Urinary bladder (tissue), 4 donors: ENCODE results near the gene SNX9. TPM values are rescaled to one million over a fixed set of nuclear protein-coding genes. Genes with fewer than 3 reads are reported as not detected.
"Not testable (repeated sequence)": the region's sequence is repeated elsewhere in the genome, so short reads cannot be mapped to it uniquely, and the experiment has no call there.

Experiments used
- DNase-seq: peaks from one replicate; pipeline ENCODE4 v3.0.0-alpha.2; 2015; ENCODE audit errors: extremely low spot score
- H3K27ac ChIP-seq: one replicate; pipeline ENCODE4 v1.5.1; 2013; ENCODE audit warnings: low read depth, mild to moderate bottlenecking, moderate library complexity
- H3K36me3 ChIP-seq: one replicate; pipeline ENCODE4 v1.6.1; 2013; ENCODE audit warnings: mild to moderate bottlenecking, moderate library complexity; ENCODE audit not compliant: insufficient read depth
- H3K4me1 ChIP-seq: one replicate; pipeline ENCODE4 v1.6.1; 2013; ENCODE audit warnings: mild to moderate bottlenecking, moderate library complexity; ENCODE audit not compliant: insufficient read depth
- H3K4me3 ChIP-seq: one replicate; pipeline ENCODE4 v1.5.1; 2013; ENCODE audit warnings: low read depth, low read length
- WGBS: extraction: QIAGEN DNeasy Blood & Tissue Kit; methylation state at CpG from one replicate; pipeline ENCODE4 v1.1.7; 2013; 5-methylcytosine and 5-hydroxymethylcytosine counted together
- polyA plus RNA-seq: library from polyadenylated mRNA; stranded (reverse); fragments of 200-250 nt; gene quantifications from one replicate; pipeline ENCODE4 v1.2.3, GENCODE V29; 2013
- total RNA-seq: library from RNA; depleted of rRNA; stranded (reverse); fragments of >200 nt; gene quantifications from one replicate; pipeline ENCODE4 v1.2.3, GENCODE V29; 2014
- donor health status: healthy with polysubstance abuse.
- donor health status: healthy.

Gene SNX9
- total and polyA plus RNA-seq, 2 donors, result 36.0 to 70.0 TPM

- no peak overlapping the region for H3K27ac ChIP-seq
- H3K36me3 ChIP-seq, result no peaks in the 10 kb centered on the region
- WGBS, result 58% methylated on average over 4 of the region's 4 CpGs
- DNase-seq, result no peak
- no peaks in the 10 kb centered on the region for H3K4me1 ChIP-seq
- H3K4me3 ChIP-seq, result no peak overlapping the region
These were observed 32.4 kb upstream of the SNX9 start for GRCh38 chr6:157790548-157791160.

- H3K27ac ChIP-seq, result no peak overlapping the region
- no peaks in the 10 kb centered on the region for H3K4me1 ChIP-seq
- H3K36me3 ChIP-seq, result no peaks in the 10 kb centered on the region
- H3K4me3 ChIP-seq, result no peak overlapping the region
- 94% methylated on average over 2 of the region's 2 CpGs for WGBS
- no peak for DNase-seq
These were observed 31.6 kb upstream of the SNX9 start for GRCh38 chr6:157791450-157791849.

- 93% methylated on average over 2 of the region's 2 CpGs for WGBS
- DNase-seq, result no peak
- Histone ChIP-seq H3K4me1 (no peaks in the 10 kb centered on the region), H3K4me3 (no peak overlapping the region), H3K36me3 (no peaks in the 10 kb centered on the region), H3K27ac (no peak overlapping the region)
These were observed 30.4 kb upstream of the SNX9 start for GRCh38 chr6:157792671-157793070.

- not testable (repeated sequence) for DNase-seq, H3K4me1 ChIP-seq, H3K27ac ChIP-seq, H3K36me3 ChIP-seq, H3K4me3 ChIP-seq
- WGBS, result 88% methylated on average over 5 of the region's 5 CpGs
These were observed 29.0 kb upstream of the SNX9 start for GRCh38 chr6:157794012-157794411.

- Histone ChIP-seq H3K4me3 (no peak overlapping the region), H3K36me3 (no peaks in the 10 kb centered on the region), H3K4me1 (no peaks in the 10 kb centered on the region), H3K27ac (no peak overlapping the region)
- no peak for DNase-seq
- 76% methylated on average over 6 of the region's 6 CpGs for WGBS
These were observed 27.2 kb upstream of the SNX9 start for GRCh38 chr6:157795841-157796240.

- 80% methylated on average over 6 of the region's 6 CpGs for WGBS
- H3K36me3 ChIP-seq, result no peaks in the 10 kb centered on the region
- no peak for DNase-seq
- no peak overlapping the region for H3K27ac ChIP-seq
- no peaks in the 10 kb centered on the region for H3K4me1 ChIP-seq
- no peak overlapping the region for H3K4me3 ChIP-seq
These were observed 24.2 kb upstream of the SNX9 start for GRCh38 chr6:157798851-157799250.

GRCh38 chr6:157799561-157799960, 23.5 kb upstream of the SNX9 start:
- 80% methylated on average over 3 of the region's 3 CpGs for WGBS

DNA sequence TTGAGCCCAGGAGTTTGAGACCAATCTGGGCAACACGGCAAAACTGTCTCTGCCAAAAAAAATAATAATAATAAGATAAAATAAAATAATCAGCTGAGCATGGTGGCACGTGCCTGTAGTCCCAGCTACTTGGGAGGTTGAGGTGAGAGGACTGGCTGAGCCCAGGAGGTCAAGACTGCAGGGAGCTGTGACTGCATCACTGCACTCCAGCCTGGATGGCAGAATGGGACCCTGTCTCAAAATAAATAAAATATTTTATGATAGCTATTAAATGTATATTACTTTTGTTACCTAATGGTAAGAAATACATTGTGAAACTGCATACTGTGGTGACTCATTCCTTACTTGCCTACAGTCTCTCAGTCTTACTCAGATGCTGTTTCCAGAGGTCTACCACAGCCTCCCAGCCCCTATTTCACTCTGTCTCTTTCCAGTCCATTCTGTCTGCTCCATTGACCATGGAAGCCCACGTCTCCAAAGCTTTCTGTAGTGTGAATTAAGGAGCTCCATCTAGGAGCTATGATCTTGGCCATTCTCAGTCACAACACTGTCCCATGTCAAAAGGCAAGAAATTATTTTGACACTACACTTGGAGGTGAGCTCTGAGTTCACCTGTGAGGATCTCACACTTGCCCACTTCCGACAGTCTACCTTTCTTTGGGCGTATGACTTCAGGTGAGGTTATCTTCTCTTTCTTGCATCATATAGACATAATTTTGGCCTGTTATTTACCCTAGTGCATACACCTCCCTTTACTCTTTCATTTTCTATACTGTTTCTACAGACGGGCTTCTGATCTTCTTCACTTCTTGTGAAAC, 22.4 kb upstream of the SNX9 start:
- no peaks in the 10 kb centered on the region for H3K36me3 ChIP-seq
- H3K4me3 ChIP-seq, result no peak overlapping the region
- 83% methylated on average over 6 of the region's 6 CpGs for WGBS
- no peak for DNase-seq
- H3K27ac ChIP-seq, result no peak overlapping the region
- no peaks in the 10 kb centered on the region for H3K4me1 ChIP-seq

More at GRCh38 chr6:157799561-157799960, 23.5 kb upstream of the SNX9 start:
- not testable (repeated sequence) for DNase-seq, H3K4me3 ChIP-seq, H3K27ac ChIP-seq, H3K36me3 ChIP-seq, H3K4me1 ChIP-seq

DNA sequence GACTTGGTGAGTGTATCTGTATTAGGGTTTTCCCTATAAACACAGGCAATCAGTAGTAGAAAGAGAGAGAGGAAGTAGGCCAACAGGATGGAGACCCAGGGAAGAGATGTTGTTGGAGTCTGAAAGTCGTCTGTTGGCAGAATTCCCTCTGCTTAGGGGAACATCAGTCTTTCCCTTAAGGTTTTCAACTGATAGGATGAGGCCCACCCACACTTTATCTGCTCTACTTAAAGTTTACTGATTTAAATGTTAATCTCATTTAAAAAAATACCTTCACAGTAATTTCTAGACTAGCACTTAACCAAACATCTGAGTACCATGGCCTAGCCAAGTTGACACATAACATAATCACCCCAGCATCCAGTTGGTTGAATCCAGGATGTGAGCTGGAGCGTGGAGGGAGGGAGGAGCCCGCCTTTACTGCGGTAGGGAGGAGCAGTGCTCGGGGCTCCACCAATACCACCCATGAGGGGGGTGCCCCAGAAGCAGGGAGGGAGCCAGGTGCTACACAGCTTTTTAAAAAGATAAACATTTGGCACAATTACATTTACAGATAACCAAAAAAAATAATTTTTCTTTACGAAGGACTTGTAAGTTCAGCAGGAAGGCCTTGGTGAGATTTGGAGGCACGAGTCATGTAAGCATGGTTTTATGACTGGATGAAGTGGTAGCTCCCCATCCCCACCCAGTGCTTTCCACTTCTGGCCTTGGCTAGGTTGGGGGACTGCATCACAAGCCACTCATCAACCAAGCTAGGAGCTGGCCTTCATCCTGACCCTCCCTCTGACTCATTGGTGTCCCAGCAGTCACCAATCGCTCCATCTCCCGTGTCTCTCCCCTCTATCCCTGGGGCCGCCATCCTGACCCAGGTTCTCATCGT, 18.4 kb upstream of the SNX9 start:
- Histone ChIP-seq H3K4me1 (no peaks in the 10 kb centered on the region), H3K4me3 (no peak overlapping the region), H3K36me3 (no peaks in the 10 kb centered on the region), H3K27ac (no peak overlapping the region)
- no peak for DNase-seq
- WGBS, result 91% methylated on average over 11 of the region's 11 CpGs

DNA sequence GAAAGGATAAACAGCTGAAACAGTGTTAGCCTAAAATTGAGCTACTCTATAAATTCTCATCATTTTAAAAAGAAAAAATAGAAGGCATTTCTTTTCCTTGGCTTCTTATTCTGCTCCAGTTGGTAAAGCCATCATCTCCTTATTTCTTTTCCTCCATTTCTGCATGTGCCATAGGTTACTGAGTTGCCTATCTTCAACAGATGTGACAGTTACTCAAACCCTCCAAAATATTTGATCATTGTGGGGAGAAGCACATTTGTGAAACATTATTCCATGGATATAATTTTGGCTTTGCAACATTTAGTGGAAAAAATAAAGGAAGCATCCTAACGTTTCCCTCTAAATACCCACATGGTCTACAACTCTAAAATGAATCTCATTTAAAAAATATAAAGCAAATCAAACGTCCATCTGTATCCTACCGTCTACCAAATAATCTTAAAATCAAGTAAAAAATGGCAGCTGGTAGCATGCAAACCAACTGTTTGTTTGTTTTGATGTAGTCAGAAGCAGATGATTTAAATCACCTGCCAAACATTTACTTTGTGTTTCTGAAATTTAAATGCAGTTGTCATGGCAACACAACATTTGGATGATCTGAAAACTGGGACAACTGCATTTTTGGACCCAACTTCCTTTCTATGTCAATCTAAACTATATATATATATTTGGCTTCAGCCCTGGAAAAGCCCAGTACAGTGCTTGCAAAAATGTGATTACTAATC, 16.8 kb upstream of the SNX9 start:
- Histone ChIP-seq H3K4me1 (no peaks in the 10 kb centered on the region), H3K36me3 (no peaks in the 10 kb centered on the region), H3K27ac (no peak overlapping the region), H3K4me3 (no peak overlapping the region)
- WGBS, result 63% methylated on average over 3 of the region's 3 CpGs
- DNase-seq, result no peak

DNA sequence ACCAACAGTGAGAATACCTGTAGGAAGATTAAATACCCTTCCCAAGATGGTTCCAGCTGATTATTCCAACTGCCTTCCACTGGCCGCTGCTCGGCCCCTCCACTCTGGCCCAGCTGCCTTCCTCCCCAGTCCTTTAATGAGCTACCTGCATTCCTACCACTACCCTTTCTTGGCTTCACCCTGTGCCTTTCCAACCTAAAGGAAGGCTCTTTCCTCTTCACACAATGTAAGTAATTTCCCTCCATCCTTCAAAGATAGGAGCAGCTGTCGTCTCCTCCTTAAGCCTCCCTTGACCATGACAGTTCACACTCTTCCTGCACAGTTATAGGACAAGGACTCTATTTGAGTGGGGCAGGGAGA, 16.2 kb upstream of the SNX9 start:
- no peaks in the 10 kb centered on the region for H3K36me3 ChIP-seq
- no peaks in the 10 kb centered on the region for H3K4me1 ChIP-seq
- WGBS, result 85% methylated on average over 3 of the region's 3 CpGs
- H3K27ac ChIP-seq, result no peak overlapping the region
- no peak overlapping the region for H3K4me3 ChIP-seq
- no peak for DNase-seq

DNA sequence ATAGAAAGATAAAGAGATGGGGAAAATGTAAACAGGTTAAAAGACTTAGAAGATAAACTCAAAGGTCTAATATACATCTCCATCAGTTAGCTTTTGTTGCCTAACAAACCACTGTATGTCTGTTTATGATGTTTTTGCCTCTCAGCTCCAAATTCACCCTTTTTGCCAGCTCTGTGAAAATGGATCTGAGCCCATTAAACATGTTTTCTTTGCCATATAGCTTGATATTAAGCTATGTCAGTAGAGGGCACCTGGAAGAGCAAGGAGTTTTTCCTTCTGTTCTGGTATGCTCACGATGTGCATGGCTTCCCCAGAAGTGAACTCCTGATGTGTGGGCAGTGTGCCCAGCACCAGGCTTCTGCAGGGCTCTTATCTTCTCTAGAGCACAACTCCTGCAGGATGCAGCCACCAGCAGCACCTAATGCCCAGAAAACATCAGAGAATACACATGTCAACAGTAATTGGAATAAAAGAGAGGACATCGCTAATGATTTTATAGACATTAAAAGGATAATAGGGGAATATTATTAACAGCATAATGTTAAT, 14.6 kb upstream of the SNX9 start:
- DNase-seq, result no peak
- no peaks in the 10 kb centered on the region for H3K4me1 ChIP-seq
- H3K4me3 ChIP-seq, result no peak overlapping the region
- 91% methylated on average over 2 of the region's 2 CpGs for WGBS
- H3K36me3 ChIP-seq, result no peaks in the 10 kb centered on the region
- no peak overlapping the region for H3K27ac ChIP-seq

GRCh38 chr6:157809613-157810012, 13.4 kb upstream of the SNX9 start:
- Histone ChIP-seq H3K4me3 (no peak overlapping the region), H3K27ac (no peak overlapping the region), H3K36me3 (no peaks in the 10 kb centered on the region), H3K4me1 (no peaks in the 10 kb centered on the region)
- 79% methylated on average over 1 of the region's 1 CpG for WGBS
- no peak for DNase-seq
